HG03571 (cell line): ENCODE measurements around the gene TRPM2.

Source experiments
- ATAC-seq: cut with Tn5 transposase; IDR thresholded peaks from one replicate; pipeline ENCODE4 v1.9.1; 2021; ENCODE audit not compliant: unreplicated experiment

TRPM2 gene

GRCh38 chr21:44370786-44371410 is 17.5 kb downstream of the TRPM2 start:
- ATAC-seq: no peak

- no peak for ATAC-seq
Observed at GRCh38 chr21:44371596-44371995, 18.2 kb downstream of the TRPM2 start.

GRCh38 chr21:44372616-44373015 is 19.2 kb downstream of the TRPM2 start:
- no peak for ATAC-seq

- no peak for ATAC-seq
Observed at GRCh38 chr21:44374601-44375280, 21.3 kb downstream of the TRPM2 start.

GRCh38 chr21:44375281-44375651 is 21.8 kb downstream of the TRPM2 start:
- ATAC-seq: no peak

GRCh38 chr21:44375761-44376241 is 22.4 kb downstream of the TRPM2 start:
- no peak for ATAC-seq

GRCh38 chr21:44376606-44377005 is 23.2 kb downstream of the TRPM2 start:
- no peak for ATAC-seq

- ATAC-seq: no peak
Observed at GRCh38 chr21:44377201-44377921, 23.9 kb downstream of the TRPM2 start.

GRCh38 chr21:44377922-44378645 is 24.7 kb downstream of the TRPM2 start:
- no peak for ATAC-seq

- ATAC-seq: no peak
Observed at GRCh38 chr21:44378646-44379514, 25.5 kb downstream of the TRPM2 start.

- ATAC-seq: no peak
Observed at GRCh38 chr21:44379515-44379848, 26.1 kb downstream of the TRPM2 start.

GRCh38 chr21:44379991-44380865 is 26.8 kb downstream of the TRPM2 start:
- no peak for ATAC-seq

- no peak for ATAC-seq
Observed at GRCh38 chr21:44380876-44381275, 27.5 kb downstream of the TRPM2 start.

GRCh38 chr21:44381874-44382273 is 28.5 kb downstream of the TRPM2 start:
- no peak for ATAC-seq

GRCh38 chr21:44382536-44382935 is 29.1 kb downstream of the TRPM2 start:
- no peak for ATAC-seq

GRCh38 chr21:44383216-44383615 is 29.8 kb downstream of the TRPM2 start:
- ATAC-seq: no peak

GRCh38 chr21:44384968-44385367 is 31.5 kb downstream of the TRPM2 start:
- no peak for ATAC-seq

GRCh38 chr21:44389335-44389734 is 35.9 kb downstream of the TRPM2 start:
- ATAC-seq: no peak

- ATAC-seq: no peak
Observed at GRCh38 chr21:44390886-44391285, 37.5 kb downstream of the TRPM2 start.
